CD14-positive monocyte (primary cell): ENCODE measurements around the gene ELAVL2. TPM values are rescaled to one million over a fixed set of nuclear protein-coding genes. Genes with fewer than 3 reads are reported as not detected.

Source experiments
- DNase-seq, 3 donors: peaks; one replicate each; pipeline ENCODE4 v3.0.0-alpha.2; 2011 to 2022
- H2AFZ ChIP-seq: 2 replicates; pipeline ENCODE4 v1.6.0; 2012; ENCODE audit warnings: mild to moderate bottlenecking, low read depth, low read length, inconsistent platforms; ENCODE audit not compliant: insufficient read depth, poor library complexity, severe bottlenecking
- H3K27ac ChIP-seq, 2 donors: 1 replicate in 1 of 2; 2 replicates in 1 of 2; pipeline ENCODE4 v1.5.1; 2012 to 2013; ENCODE audit warnings: low read length in 2 of 2, control low read depth in 1 of 2, inconsistent platforms in 1 of 2, low read depth in 1 of 2, mild to moderate bottlenecking in 1 of 2
- H3K27me3 ChIP-seq, 2 donors: one replicate each; pipeline versions ENCODE4 v1.6.0 to v1.6.1; 2011 to 2013; ENCODE audit warnings: low read length in 2 of 2; ENCODE audit not compliant: control insufficient read depth in 2 of 2, insufficient read depth in 2 of 2
- H3K36me3 ChIP-seq, 2 donors: replicated peaks in 1 of 2; 1 replicate in 1 of 2; 2 replicates in 1 of 2; pipeline versions ENCODE4 v1.5.1 to v1.6.1; 2012 to 2013; ENCODE audit warnings: low read length in 2 of 2, control low read depth in 1 of 2, inconsistent platforms in 1 of 2, mild to moderate bottlenecking in 1 of 2; ENCODE audit not compliant: insufficient read depth in 2 of 2, control insufficient read depth in 1 of 2
- H3K4me1 ChIP-seq, 2 donors: 1 replicate in 1 of 2; 2 replicates in 1 of 2; pipeline versions ENCODE4 v1.5.1 to v1.6.1; 2012 to 2013; ENCODE audit warnings: low read length in 2 of 2, control low read depth in 1 of 2, inconsistent platforms in 1 of 2, mild to moderate bottlenecking in 1 of 2, moderate library complexity in 1 of 2; ENCODE audit not compliant: insufficient read depth in 2 of 2, control insufficient read depth in 1 of 2
- H3K4me2 ChIP-seq: replicated peaks from 2 replicates; pipeline ENCODE3; 2012; ENCODE audit warnings: low read length, moderate library complexity, mild to moderate bottlenecking; ENCODE audit not compliant: poor library complexity, severe bottlenecking; ENCODE audit errors: extremely low read depth
- H3K4me3 ChIP-seq, 3 experiments: fragments of 200-600 bp in 1 of 3; sonication (generic) in 1 of 3; replicated peaks in 1 of 3; 1 replicate in 2 of 3; 2 replicates in 1 of 3; pipeline ENCODE4 v1.5.1; 2011 to 2013; ENCODE audit warnings: low read length in 3 of 3, mild to moderate bottlenecking in 3 of 3, control low read depth in 2 of 3, low read depth in 2 of 3, inconsistent platforms in 1 of 3, moderate library complexity in 1 of 3
- H3K79me2 ChIP-seq: 2 replicates; pipeline ENCODE4 v1.6.0; 2012; ENCODE audit warnings: mild to moderate bottlenecking, control low read depth, inconsistent platforms, low read length, moderate library complexity; ENCODE audit not compliant: insufficient read depth
- H3K9ac ChIP-seq: 2 replicates; pipeline ENCODE4 v1.6.0; 2017; ENCODE audit warnings: low read length, mild to moderate bottlenecking; ENCODE audit not compliant: insufficient read depth, poor library complexity, severe bottlenecking
- H3K9me3 ChIP-seq, 2 donors: replicated peaks in 1 of 2; 1 replicate in 1 of 2; 2 replicates in 1 of 2; pipeline versions ENCODE4 v1.5.1 to v1.6.1; 2012 to 2013; ENCODE audit warnings: low read length in 2 of 2, control low read depth in 1 of 2; ENCODE audit not compliant: control insufficient read depth in 1 of 2, insufficient read depth in 1 of 2
- H4K20me1 ChIP-seq: 2 replicates; pipeline ENCODE4 v1.6.0; 2012; ENCODE audit warnings: mild to moderate bottlenecking, low read length, control low read depth, moderate library complexity; ENCODE audit not compliant: insufficient read depth
- H3K27ac Mint-ChIP-seq, 7 donors: one replicate each; pipeline ENCODE4 v1.8.0; 2020; ENCODE audit warnings: mild to moderate bottlenecking in 7 of 7, mixed read lengths in 7 of 7, moderate library complexity in 6 of 7, inconsistent platforms in 2 of 7
- H3K27me3 Mint-ChIP-seq, 3 donors: one replicate each; pipeline ENCODE4 v1.8.0; 2021 to 2022; ENCODE audit warnings: low read depth in 3 of 3, mild to moderate bottlenecking in 3 of 3, mixed read lengths in 3 of 3, moderate library complexity in 3 of 3, inconsistent platforms in 1 of 3
- H3K36me3 Mint-ChIP-seq, 2 donors: one replicate each; pipeline ENCODE4 v1.8.0; 2020; ENCODE audit warnings: mixed read lengths in 2 of 2, inconsistent platforms in 1 of 2, mild to moderate bottlenecking in 1 of 2
- H3K4me1 Mint-ChIP-seq: one replicate; pipeline ENCODE4 v1.8.0; 2020; ENCODE audit warnings: mild to moderate bottlenecking, mixed read lengths
- H3K4me3 Mint-ChIP-seq, 2 donors: one replicate each; pipeline ENCODE4 v1.8.0; 2020; ENCODE audit warnings: mild to moderate bottlenecking in 2 of 2, mixed read lengths in 2 of 2, moderate library complexity in 1 of 2
- H3K9me3 Mint-ChIP-seq, 7 donors: one replicate each; pipeline ENCODE4 v1.8.0; 2020 to 2022; ENCODE audit warnings: mixed read lengths in 7 of 7, mild to moderate bottlenecking in 6 of 7, moderate library complexity in 6 of 7, inconsistent platforms in 2 of 7
- WGBS: methylation state at CpG from one replicate; pipeline ENCODE4 v1.1.5; 2013; ENCODE audit warnings: missing lambda C conversion rate; ENCODE audit not compliant: insufficient coverage; 5-methylcytosine and 5-hydroxymethylcytosine counted together
- intact Hi-C, 2 donors: fragments of 100-400 bp; cut with micrococcal nuclease; formaldehyde crosslinking; loops; one replicate each; pipeline versions ENCODE4 v1.15.0 to v1.15.1; 2023
- polyA plus RNA-seq, 3 donors: library from polyadenylated mRNA; depleted of rRNA in 1 of 3; unstranded in 2 of 3; stranded (reverse) in 1 of 3; fragments of 300-500 nt in 2 of 3; fragments of >200 nt in 1 of 3; fragmentation: Illumina TruSeq in 2 of 3; gene quantifications; 1 replicate in 2 of 3; 2 replicates in 1 of 3; pipeline ENCODE4 v1.2.3, GENCODE V29; 2012 to 2021
- TF ChIP-seq, protein P1 (sequence below): fragments of 200-600 bp; IDR thresholded peaks from one replicate; pipeline ENCODE4 v1.8.0; 2022; ENCODE audit warnings: antibody characterized with exemption, mild to moderate bottlenecking

Gene ELAVL2
- polyA plus RNA-seq, 3 donors = not detected

- intact Hi-C loops = no loop called here
- Histone ChIP-seq H3K27me3 (no peaks in the 10 kb centered on the region), H3K4me2 (no peak overlapping the region), H3K9ac (no peak overlapping the region), H3K36me3 (no peaks in the 10 kb centered on the region), H4K20me1 (no peaks in the 10 kb centered on the region), H3K4me1 (no peaks in the 10 kb centered on the region), H3K79me2 (no peaks in the 10 kb centered on the region), H3K4me3 (no peak overlapping the region), H3K9me3 (no peaks in the 10 kb centered on the region), H3K27ac (no peak overlapping the region), H2AFZ (no peak overlapping the region)
- Mint-ChIP-seq H3K4me3 (no peak overlapping the region), H3K27ac (no peak overlapping the region), H3K36me3 (no peaks in the 10 kb centered on the region), H3K27me3 (peaks cover 0 to 1% (median 0%) of the 10 kb centered on the region in 3 donors), H3K9me3 (peaks cover 0 to 8% (median 2%) of the 10 kb centered on the region in 7 donors), H3K4me1 (no peaks in the 10 kb centered on the region)
- TF ChIP-seq, protein P1, sequence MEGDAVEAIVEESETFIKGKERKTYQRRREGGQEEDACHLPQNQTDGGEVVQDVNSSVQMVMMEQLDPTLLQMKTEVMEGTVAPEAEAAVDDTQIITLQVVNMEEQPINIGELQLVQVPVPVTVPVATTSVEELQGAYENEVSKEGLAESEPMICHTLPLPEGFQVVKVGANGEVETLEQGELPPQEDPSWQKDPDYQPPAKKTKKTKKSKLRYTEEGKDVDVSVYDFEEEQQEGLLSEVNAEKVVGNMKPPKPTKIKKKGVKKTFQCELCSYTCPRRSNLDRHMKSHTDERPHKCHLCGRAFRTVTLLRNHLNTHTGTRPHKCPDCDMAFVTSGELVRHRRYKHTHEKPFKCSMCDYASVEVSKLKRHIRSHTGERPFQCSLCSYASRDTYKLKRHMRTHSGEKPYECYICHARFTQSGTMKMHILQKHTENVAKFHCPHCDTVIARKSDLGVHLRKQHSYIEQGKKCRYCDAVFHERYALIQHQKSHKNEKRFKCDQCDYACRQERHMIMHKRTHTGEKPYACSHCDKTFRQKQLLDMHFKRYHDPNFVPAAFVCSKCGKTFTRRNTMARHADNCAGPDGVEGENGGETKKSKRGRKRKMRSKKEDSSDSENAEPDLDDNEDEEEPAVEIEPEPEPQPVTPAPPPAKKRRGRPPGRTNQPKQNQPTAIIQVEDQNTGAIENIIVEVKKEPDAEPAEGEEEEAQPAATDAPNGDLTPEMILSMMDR = no peak
- DNase-seq = no peak
Observed at GRCh38 chr9:23721466-23721865, 104.6 kb downstream of the ELAVL2 start.

DNA sequence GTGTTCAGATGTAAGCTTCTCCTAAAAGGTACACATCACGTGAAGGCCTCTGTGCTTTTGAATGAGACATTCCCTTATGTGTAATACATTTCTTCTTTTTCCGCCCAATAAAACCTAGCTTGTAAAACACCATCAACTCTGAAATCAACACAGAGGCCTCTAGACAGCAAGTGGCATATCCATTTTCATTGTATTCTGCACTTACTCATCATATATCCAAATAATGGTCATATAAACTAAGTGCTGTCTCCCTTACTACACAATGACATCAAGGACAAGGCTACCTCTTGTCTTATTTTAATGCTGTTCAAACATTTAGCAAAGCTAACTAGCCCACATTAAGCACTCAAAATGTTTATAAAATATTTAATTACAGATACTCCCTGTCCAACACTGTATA, 108.5 kb downstream of the ELAVL2 start:
- no peaks in the 10 kb centered on the region for H3K79me2 ChIP-seq
- H3K27ac Mint-ChIP-seq = no peak overlapping the region
- WGBS = no CpG with 5 or more reads among the region's 2 CpGs

More for the DNA sequence above, 108.5 kb downstream of the ELAVL2 start:
- H3K27me3 Mint-ChIP-seq = no peaks in the 10 kb centered on the region
- Histone ChIP-seq H2AFZ (no peak overlapping the region), H3K36me3 (no peaks in the 10 kb centered on the region), H3K27ac (no peak overlapping the region), H3K4me1 (no peaks in the 10 kb centered on the region), H4K20me1 (no peaks in the 10 kb centered on the region), H3K4me2 (no peak overlapping the region), H3K4me3 (no peak overlapping the region), H3K27me3 (no peaks in the 10 kb centered on the region), H3K9ac (no peak overlapping the region), H3K9me3 (no peaks in the 10 kb centered on the region)
- H3K9me3 Mint-ChIP-seq = peaks cover 0 to 10% (median 0%) of the 10 kb centered on the region in 7 donors
- no peaks in the 10 kb centered on the region for H3K36me3 Mint-ChIP-seq
- TF ChIP-seq, protein P1 = no peak
- no peak overlapping the region for H3K4me3 Mint-ChIP-seq
- no peak for DNase-seq
- H3K4me1 Mint-ChIP-seq = no peaks in the 10 kb centered on the region
- intact Hi-C loops = no loop called here
